Measurements from ENCODE around the gene NBAS. TPM values are rescaled to one million over a fixed set of nuclear protein-coding genes. Genes with fewer than 3 reads are reported as not detected.

The NBAS gene
- total RNA-seq, 2 donors from 2014 or later = 31.5 to 32.0 TPM

DNA sequence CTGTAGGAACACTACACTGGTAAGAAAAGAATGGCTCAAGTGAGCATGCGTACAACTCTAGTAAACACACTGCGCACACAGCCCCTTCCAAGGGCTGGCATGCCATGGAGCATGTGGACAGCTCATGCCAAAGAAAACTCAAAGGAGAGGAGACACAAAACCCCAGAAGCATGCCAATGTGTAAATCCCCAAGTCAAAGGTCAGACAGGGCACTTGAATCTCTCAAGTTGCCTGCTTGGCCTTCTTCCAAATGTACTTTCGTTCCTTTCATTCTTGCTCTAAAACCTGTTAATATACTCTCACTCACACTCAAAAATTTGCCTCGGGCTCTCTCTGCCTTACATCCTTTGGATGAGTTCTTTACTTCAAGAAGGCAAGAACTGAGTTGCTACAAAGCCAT lies 365.3 kb downstream of the NBAS start:
- Histone ChIP-seq H3K4me3 (no peak overlapping the region), H3K27me3 (replicated peaks; ENCODE audit: insufficient read depth) (no peaks in the 10 kb centered on the region), H3K9me3 (no peaks in the 10 kb centered on the region), H3K36me3 (no peaks in the 10 kb centered on the region), H3K4me1 (ENCODE audit: control insufficient read depth in 1 of 2, low read depth in 2 of 2) (no peaks in the 10 kb centered on the region), H3K27ac (no peak overlapping the region)
- TF ChIP-seq, protein P1, sequence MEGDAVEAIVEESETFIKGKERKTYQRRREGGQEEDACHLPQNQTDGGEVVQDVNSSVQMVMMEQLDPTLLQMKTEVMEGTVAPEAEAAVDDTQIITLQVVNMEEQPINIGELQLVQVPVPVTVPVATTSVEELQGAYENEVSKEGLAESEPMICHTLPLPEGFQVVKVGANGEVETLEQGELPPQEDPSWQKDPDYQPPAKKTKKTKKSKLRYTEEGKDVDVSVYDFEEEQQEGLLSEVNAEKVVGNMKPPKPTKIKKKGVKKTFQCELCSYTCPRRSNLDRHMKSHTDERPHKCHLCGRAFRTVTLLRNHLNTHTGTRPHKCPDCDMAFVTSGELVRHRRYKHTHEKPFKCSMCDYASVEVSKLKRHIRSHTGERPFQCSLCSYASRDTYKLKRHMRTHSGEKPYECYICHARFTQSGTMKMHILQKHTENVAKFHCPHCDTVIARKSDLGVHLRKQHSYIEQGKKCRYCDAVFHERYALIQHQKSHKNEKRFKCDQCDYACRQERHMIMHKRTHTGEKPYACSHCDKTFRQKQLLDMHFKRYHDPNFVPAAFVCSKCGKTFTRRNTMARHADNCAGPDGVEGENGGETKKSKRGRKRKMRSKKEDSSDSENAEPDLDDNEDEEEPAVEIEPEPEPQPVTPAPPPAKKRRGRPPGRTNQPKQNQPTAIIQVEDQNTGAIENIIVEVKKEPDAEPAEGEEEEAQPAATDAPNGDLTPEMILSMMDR (IDR thresholded peaks at IDR 0.05) = no peak
- no peak for ATAC-seq (ENCODE audit: insufficient number of reproducible peaks, low FRiP score, low read depth)
- DNase-seq (ENCODE audit: low spot score) = no peak

DNA sequence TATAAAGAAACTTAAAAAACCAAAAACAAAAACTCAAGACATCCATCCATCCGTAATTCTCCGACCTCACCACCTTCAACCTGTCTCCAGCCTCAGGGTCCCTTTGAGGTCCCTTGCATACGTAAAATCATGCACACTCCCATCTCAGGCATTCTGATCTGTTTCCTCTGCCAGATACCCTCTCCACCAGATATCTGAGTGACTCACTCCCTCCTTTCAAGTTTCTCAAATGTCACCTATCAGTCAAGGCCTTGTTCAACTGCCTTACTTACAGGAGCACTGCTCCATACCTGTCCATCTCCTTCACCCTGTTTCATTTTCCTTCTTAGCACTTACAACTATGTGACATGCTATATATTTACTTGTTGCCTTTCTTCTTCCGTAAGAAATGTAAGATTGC lies 369.3 kb downstream of the NBAS start:
- Histone ChIP-seq H3K9me3 (no peaks in the 10 kb centered on the region), H3K36me3 (no peaks in the 10 kb centered on the region), H3K4me3 (no peak overlapping the region), H3K4me1 (ENCODE audit: control insufficient read depth in 1 of 2, low read depth in 2 of 2) (no peaks in the 10 kb centered on the region), H3K27ac (no peak overlapping the region), H3K27me3 (replicated peaks; ENCODE audit: insufficient read depth) (no peaks in the 10 kb centered on the region)
- DNase-seq (ENCODE audit: low spot score) = no peak
- no peak for ATAC-seq (ENCODE audit: insufficient number of reproducible peaks, low FRiP score, low read depth)
- TF ChIP-seq, protein P1 (IDR thresholded peaks at IDR 0.05) = no peak

DNA sequence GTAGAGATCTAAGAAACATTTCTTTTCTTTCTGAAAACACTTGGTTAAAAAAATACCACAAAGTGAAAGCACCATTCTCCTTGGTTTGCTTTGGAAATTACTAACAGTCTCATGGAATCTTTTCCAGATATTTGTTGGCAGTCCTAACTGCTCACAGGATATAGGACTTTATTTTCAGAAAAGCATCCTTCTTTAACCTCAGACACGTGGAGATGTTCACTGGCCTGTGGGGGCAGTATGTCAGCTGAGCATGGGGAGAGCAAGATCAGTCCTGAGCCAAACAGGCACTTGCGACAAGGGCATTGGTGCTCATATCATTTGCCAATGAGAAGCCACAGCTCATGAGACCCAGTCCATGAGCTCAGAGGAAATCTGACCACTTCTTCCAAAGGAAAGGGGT lies 371.9 kb downstream of the NBAS start:
- Histone ChIP-seq H3K27ac (no peak overlapping the region), H3K4me3 (no peak overlapping the region), H3K4me1 (ENCODE audit: control insufficient read depth in 1 of 2, low read depth in 2 of 2) (no peaks in the 10 kb centered on the region), H3K36me3 (no peaks in the 10 kb centered on the region), H3K9me3 (no peaks in the 10 kb centered on the region), H3K27me3 (replicated peaks; ENCODE audit: insufficient read depth) (no peaks in the 10 kb centered on the region)
- TF ChIP-seq, protein P1 (IDR thresholded peaks at IDR 0.05) = no peak
- ATAC-seq (ENCODE audit: insufficient number of reproducible peaks, low FRiP score, low read depth) (no peak), DNase-seq (ENCODE audit: low spot score) (no peak)

DNA sequence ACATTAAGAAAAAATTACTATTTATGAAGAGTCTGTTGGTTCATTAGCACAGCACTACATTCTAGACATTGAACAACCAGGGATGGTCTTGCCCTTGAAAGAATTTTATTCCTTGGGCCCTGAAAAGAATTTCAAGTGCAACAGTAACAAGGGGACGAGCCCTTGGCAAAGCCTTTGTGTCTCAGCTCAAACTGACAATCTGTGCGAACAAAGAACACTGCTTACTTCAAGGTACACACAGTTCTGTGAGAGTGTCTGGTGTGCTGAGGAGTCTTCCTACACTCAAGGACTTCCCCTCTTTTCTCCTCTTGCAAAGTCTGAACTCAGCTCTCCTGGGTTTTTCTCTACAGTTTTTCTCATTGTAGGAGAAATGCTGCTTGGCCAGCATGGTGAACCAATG lies 373.4 kb downstream of the NBAS start:
- Histone ChIP-seq H3K4me1 (ENCODE audit: control insufficient read depth in 1 of 2, low read depth in 2 of 2) (no peaks in the 10 kb centered on the region), H3K27ac (no peak overlapping the region), H3K36me3 (no peaks in the 10 kb centered on the region), H3K4me3 (no peak overlapping the region), H3K9me3 (no peaks in the 10 kb centered on the region), H3K27me3 (replicated peaks; ENCODE audit: insufficient read depth) (no peaks in the 10 kb centered on the region)
- ATAC-seq (ENCODE audit: insufficient number of reproducible peaks, low FRiP score, low read depth) (no peak), DNase-seq (ENCODE audit: low spot score) (no peak)
- TF ChIP-seq, protein P1 (IDR thresholded peaks at IDR 0.05) = no peak

DNA sequence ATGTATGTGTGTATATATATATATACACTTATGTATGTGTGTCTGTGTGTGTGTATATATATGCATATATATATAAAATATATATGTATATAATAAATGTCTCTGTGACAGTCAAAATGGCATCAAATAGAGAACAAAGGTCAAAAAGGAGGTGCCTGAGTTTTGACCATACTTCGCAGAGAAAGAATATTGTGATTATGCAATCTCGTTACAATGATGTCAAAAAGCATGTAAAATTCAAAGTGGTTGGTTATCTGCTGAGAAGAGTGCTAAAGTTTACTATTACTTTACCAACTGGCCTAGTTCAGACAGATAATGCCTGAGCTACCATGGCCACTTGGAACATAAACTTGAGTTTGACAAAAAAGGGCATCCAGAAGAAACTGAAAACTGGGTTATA lies 375.0 kb downstream of the NBAS start:
- Histone ChIP-seq H3K27ac (no peak overlapping the region), H3K36me3 (no peaks in the 10 kb centered on the region), H3K27me3 (replicated peaks; ENCODE audit: insufficient read depth) (no peaks in the 10 kb centered on the region), H3K4me1 (ENCODE audit: control insufficient read depth in 1 of 2, low read depth in 2 of 2) (no peaks in the 10 kb centered on the region), H3K9me3 (no peaks in the 10 kb centered on the region), H3K4me3 (no peak overlapping the region)
- ATAC-seq (ENCODE audit: insufficient number of reproducible peaks, low FRiP score, low read depth) = no peak
- no peak for DNase-seq (ENCODE audit: low spot score)
- TF ChIP-seq, protein P1 (IDR thresholded peaks at IDR 0.05) = no peak

Measured in thoracic aorta (tissue), 2 donors.